ENCODE measurements around the gene CYP27B1. TPM values are rescaled to one million over a fixed set of nuclear protein-coding genes. Genes with fewer than 3 reads are reported as not detected.

The CYP27B1 gene
- total RNA-seq, 6 donors from 2014 or later: 0.98 to 5.2 (median 2.5) TPM; not detected in 1

GRCh38 chr12:57756406-57757341 lies 10.2 kb downstream of the CYP27B1 start:
- H3K36me3 ChIP-seq: peaks cover 0 to 16% (median 12%) of the 10 kb centered on the region in 4 donors
- H3K9me3 ChIP-seq: no peaks in the 10 kb centered on the region
- DNase-seq (peak; percentile 61 to 82), ATAC-seq (ENCODE audit: low FRiP score in 2 of 2) (no peak)
- peak overlapping the region in 3 of 4 donors; percentile 84 to 90 (median 87) for H3K4me3 ChIP-seq
- peak; percentile 54 to 73 (median 61) for TF ChIP-seq CTCF (IDR thresholded peaks at IDR 0.05)
- TF ChIP-seq EP300 (IDR thresholded peaks at IDR 0.05): no peak
- H3K4me1 ChIP-seq: peaks cover 15 to 42% (median 38%) of the 10 kb centered on the region in 4 donors
- no peaks in the 10 kb centered on the region for H3K27me3 ChIP-seq
- peak overlapping the region in 1 of 4 donors; percentile 91 for H3K27ac ChIP-seq
- 48 to 68% methylated on average over 21 to 22 of the region's 22 CpGs for WGBS, 2 donors

GRCh38 chr12:57755454-57756372 lies 11.2 kb downstream of the CYP27B1 start:
- no peaks in the 10 kb centered on the region for H3K9me3 ChIP-seq
- DNase-seq: peak; percentile 48 to 90
- no peak for ATAC-seq (ENCODE audit: low FRiP score in 2 of 2)
- H3K27ac ChIP-seq: peak overlapping the region; percentile 81 to 91 (median 82)
- no peaks in the 10 kb centered on the region for H3K27me3 ChIP-seq
- no peak for TF ChIP-seq POLR2AphosphoS5 (IDR thresholded peaks at IDR 0.05)
- TF ChIP-seq EP300 (IDR thresholded peaks at IDR 0.05): no peak
- TF ChIP-seq CTCF (IDR thresholded peaks at IDR 0.05): peak in 2 of 6 experiments; percentile 7 to 24
- peak in 1 of 4 donors; percentile 49 for TF ChIP-seq POLR2A (IDR thresholded peaks at IDR 0.05)
- 3 to 9% methylated on average over 4 to 33 of the region's 76 CpGs for WGBS, 2 donors
- peaks cover 0 to 16% (median 12%) of the 10 kb centered on the region in 4 donors for H3K36me3 ChIP-seq
- H3K4me1 ChIP-seq: peaks cover 22 to 51% (median 47%) of the 10 kb centered on the region in 4 donors
- H3K4me3 ChIP-seq: peak overlapping the region; percentile 53 to 90 (median 86)

- Histone ChIP-seq H3K36me3 (peaks cover 0 to 20% (median 15%) of the 10 kb centered on the region in 4 donors), H3K9me3 (no peaks in the 10 kb centered on the region), H3K27me3 (no peaks in the 10 kb centered on the region), H3K4me3 (peak overlapping the region; percentile 53 to 90 (median 86)), H3K4me1 (peaks cover 22 to 56% (median 48%) of the 10 kb centered on the region in 4 donors), H3K27ac (peak overlapping the region; percentile 81 to 91 (median 82))
- DNase-seq (no peak), ATAC-seq (ENCODE audit: low FRiP score in 2 of 2) (no peak)
- TF ChIP-seq POLR2A (IDR thresholded peaks at IDR 0.05) (no peak), POLR2AphosphoS5 (IDR thresholded peaks at IDR 0.05) (no peak), CTCF (IDR thresholded peaks at IDR 0.05) (no peak), EP300 (IDR thresholded peaks at IDR 0.05) (no peak)
- 0% methylated on average over 3 of the region's 34 CpGs; no CpG with 5 or more reads in 1 of the 2 donors for WGBS, 2 donors
Measured at GRCh38 chr12:57755194-57755453, 11.8 kb downstream of the CYP27B1 start.

GRCh38 chr12:57754411-57755193 lies 12.3 kb downstream of the CYP27B1 start, which contains the start of gene MARCHF9:
MARCHF9 (plus strand) TSS chr12:57755103; CDS start chr12:57755529, 426 bp downstream.
- DNase-seq (peak; percentile 90), ATAC-seq (ENCODE audit: low FRiP score in 2 of 2) (peak in 1 of 2 donors; percentile 64)
- H3K4me1 ChIP-seq: peaks cover 22 to 56% (median 48%) of the 10 kb centered on the region in 4 donors
- H3K36me3 ChIP-seq: peaks cover 0 to 24% (median 17%) of the 10 kb centered on the region in 4 donors
- H3K9me3 ChIP-seq: no peaks in the 10 kb centered on the region
- peak within 1 kb of the TSS; percentile 81 to 91 (median 82) for H3K27ac ChIP-seq
- H3K4me3 ChIP-seq: peak within 1 kb of the TSS; percentile 53 to 90 (median 86)
- TF ChIP-seq POLR2AphosphoS5 (IDR thresholded peaks at IDR 0.05): no peak
- TF ChIP-seq POLR2A (IDR thresholded peaks at IDR 0.05): peak in 1 of 4 donors; percentile 29
- no peak for TF ChIP-seq EP300 (IDR thresholded peaks at IDR 0.05)
- TF ChIP-seq CTCF (IDR thresholded peaks at IDR 0.05): no peak
- 1 to 2% methylated on average over 11 to 24 of the region's 41 CpGs for WGBS, 2 donors
- H3K27me3 ChIP-seq: no peaks in the 10 kb centered on the region

All from upper lobe of left lung (tissue), 6 donors.